Ovary (tissue), 3 donors: ENCODE measurements around the gene TIMM13.

Experiments
- EP300 ChIP-seq: sonication (generic); formaldehyde crosslinking; IDR thresholded peaks from one replicate; pipeline ENCODE4 v1.6.1; 2017; ENCODE audit warnings: antibody characterized with exemption
- POLR2A ChIP-seq: fragments of 450-650 bp; IDR thresholded peaks from one replicate; pipeline ENCODE4 v1.6.1; 2017; ENCODE audit warnings: antibody characterized with exemption, mild to moderate bottlenecking, moderate library complexity
- TF ChIP-seq, protein P1 (sequence below), 3 donors: fragments of 450-650 bp in 2 of 3; fragments of 200-600 bp in 1 of 3; IDR thresholded peaks; one replicate each; pipeline versions ENCODE4 v1.5.1 to v1.8.0; 2016 to 2022; ENCODE audit warnings: antibody characterized with exemption in 3 of 3, mild to moderate bottlenecking in 1 of 3
- donor health status: DM: no; HTN: no; CAD: no.

DNA sequence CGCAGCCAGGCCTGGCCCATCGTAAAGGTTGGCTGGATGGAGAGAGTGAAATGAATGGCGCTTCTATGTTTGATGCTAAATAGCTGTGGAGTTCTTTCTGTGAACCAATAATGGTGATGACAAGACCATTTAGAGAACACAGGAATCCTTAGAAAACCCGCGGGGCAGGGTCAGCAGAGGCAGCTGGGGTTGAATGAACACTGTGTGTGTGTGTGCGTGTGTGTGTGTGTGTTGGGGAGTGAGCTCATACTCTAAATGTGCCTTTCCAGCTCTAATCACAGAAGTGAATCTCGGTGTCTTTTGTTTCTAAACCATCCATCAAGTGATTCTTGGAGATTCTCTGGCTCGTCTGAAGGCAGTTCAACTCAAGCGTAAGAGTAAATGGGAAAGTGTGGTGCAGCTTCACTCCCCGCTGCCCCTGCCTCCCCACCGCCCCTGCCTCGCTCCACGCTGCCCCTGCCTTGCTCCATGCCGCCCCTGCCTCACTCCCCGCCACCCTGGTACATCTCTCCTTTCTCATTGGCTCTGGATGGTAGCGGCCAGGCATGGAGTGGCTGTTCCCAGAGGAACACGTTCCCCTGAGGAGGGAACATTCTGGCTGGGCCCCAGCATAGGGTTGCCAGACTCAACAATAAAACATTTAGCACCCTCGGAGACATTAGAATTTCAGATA, 46.1 kb downstream of the TIMM13 start:
- TF ChIP-seq POLR2A (no peak), EP300 (no peak)
- TF ChIP-seq, protein P1, sequence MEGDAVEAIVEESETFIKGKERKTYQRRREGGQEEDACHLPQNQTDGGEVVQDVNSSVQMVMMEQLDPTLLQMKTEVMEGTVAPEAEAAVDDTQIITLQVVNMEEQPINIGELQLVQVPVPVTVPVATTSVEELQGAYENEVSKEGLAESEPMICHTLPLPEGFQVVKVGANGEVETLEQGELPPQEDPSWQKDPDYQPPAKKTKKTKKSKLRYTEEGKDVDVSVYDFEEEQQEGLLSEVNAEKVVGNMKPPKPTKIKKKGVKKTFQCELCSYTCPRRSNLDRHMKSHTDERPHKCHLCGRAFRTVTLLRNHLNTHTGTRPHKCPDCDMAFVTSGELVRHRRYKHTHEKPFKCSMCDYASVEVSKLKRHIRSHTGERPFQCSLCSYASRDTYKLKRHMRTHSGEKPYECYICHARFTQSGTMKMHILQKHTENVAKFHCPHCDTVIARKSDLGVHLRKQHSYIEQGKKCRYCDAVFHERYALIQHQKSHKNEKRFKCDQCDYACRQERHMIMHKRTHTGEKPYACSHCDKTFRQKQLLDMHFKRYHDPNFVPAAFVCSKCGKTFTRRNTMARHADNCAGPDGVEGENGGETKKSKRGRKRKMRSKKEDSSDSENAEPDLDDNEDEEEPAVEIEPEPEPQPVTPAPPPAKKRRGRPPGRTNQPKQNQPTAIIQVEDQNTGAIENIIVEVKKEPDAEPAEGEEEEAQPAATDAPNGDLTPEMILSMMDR (IDR thresholded peaks at IDR 0.05) = no peak
